H9 (cell line): ENCODE measurements around the gene ZNF541. TPM values are rescaled to one million over a fixed set of nuclear protein-coding genes. Genes with fewer than 3 reads are reported as not detected.

Source experiments
- DNase-seq: peaks from one replicate; pipeline ENCODE4 v3.0.0-alpha.2; 2017
- H2AFZ ChIP-seq: one replicate; pipeline ENCODE4 v1.6.1; 2013; ENCODE audit warnings: mild to moderate bottlenecking, low read length, control low read depth, moderate library complexity
- H2AK5ac ChIP-seq: 2 replicates; pipeline ENCODE4 v1.6.1; 2013; ENCODE audit warnings: low read length, control low read depth, mixed read lengths; ENCODE audit not compliant: insufficient read length
- H2BK120ac ChIP-seq: one replicate; pipeline ENCODE4 v1.6.1; 2013; ENCODE audit warnings: low read depth, mild to moderate bottlenecking, low read length, control low read depth, inconsistent platforms; ENCODE audit not compliant: poor library complexity, severe bottlenecking
- H2BK12ac ChIP-seq: 2 replicates; pipeline ENCODE4 v1.6.1; 2013; ENCODE audit warnings: low read length, control low read depth, mixed read lengths, low read depth; ENCODE audit not compliant: insufficient read length
- H2BK15ac ChIP-seq: 2 replicates; pipeline ENCODE4 v1.6.1; 2013; ENCODE audit warnings: low read depth, low read length, control low read depth
- H2BK20ac ChIP-seq: one replicate; pipeline ENCODE4 v1.6.1; 2013; ENCODE audit warnings: low read depth, mild to moderate bottlenecking, low read length, control low read depth, inconsistent platforms; ENCODE audit not compliant: poor library complexity, severe bottlenecking
- H2BK5ac ChIP-seq: 2 replicates; pipeline ENCODE4 v1.6.1; 2013; ENCODE audit warnings: low read length, control low read depth, mixed read lengths; ENCODE audit not compliant: insufficient read length
- H3K14ac ChIP-seq: 2 replicates; pipeline ENCODE4 v1.6.1; 2013; ENCODE audit warnings: low read length, control low read depth; ENCODE audit not compliant: insufficient read depth
- H3K18ac ChIP-seq: 2 replicates; pipeline ENCODE4 v1.6.1; 2013; ENCODE audit warnings: low read depth, mild to moderate bottlenecking, mixed read lengths, low read length, control low read depth; ENCODE audit not compliant: insufficient read length
- H3K23ac ChIP-seq: 2 replicates; pipeline ENCODE4 v1.6.1; 2013; ENCODE audit warnings: low read length, control low read depth, mixed read lengths, low read depth; ENCODE audit not compliant: insufficient read length
- H3K23me2 ChIP-seq: 2 replicates; pipeline ENCODE4 v1.6.1; 2013; ENCODE audit warnings: low read depth, mild to moderate bottlenecking, mixed read lengths, low read length, control low read depth; ENCODE audit not compliant: insufficient read length, poor library complexity, severe bottlenecking
- H3K27ac ChIP-seq: 2 replicates; pipeline ENCODE4 v1.5.1; 2013; ENCODE audit warnings: low read length, control low read depth, mixed read lengths, low read depth; ENCODE audit not compliant: insufficient read length
- H3K27me3 ChIP-seq: 2 replicates; pipeline ENCODE4 v1.6.1; 2013; ENCODE audit warnings: low read length, control low read depth, inconsistent platforms; ENCODE audit not compliant: insufficient read depth
- H3K4ac ChIP-seq: 2 replicates; pipeline ENCODE4 v1.6.1; 2013; ENCODE audit warnings: low read depth, mild to moderate bottlenecking, control low read depth, inconsistent platforms, low read length, moderate library complexity
- H3K4me1 ChIP-seq: 2 replicates; pipeline ENCODE4 v1.6.1; 2013; ENCODE audit warnings: low read length, control low read depth, inconsistent platforms; ENCODE audit not compliant: insufficient read depth
- H3K4me2 ChIP-seq: 2 replicates; pipeline ENCODE4 v1.6.1; 2013; ENCODE audit warnings: low read length, control low read depth, mixed read lengths; ENCODE audit not compliant: insufficient read length, insufficient read depth
- H3K56ac ChIP-seq: 2 replicates; pipeline ENCODE4 v1.6.1; 2013; ENCODE audit warnings: low read depth, mild to moderate bottlenecking, mixed read lengths, low read length, control low read depth; ENCODE audit not compliant: insufficient read length
- H3K79me1 ChIP-seq: 2 replicates; pipeline ENCODE4 v1.6.1; 2013; ENCODE audit warnings: low read depth, mild to moderate bottlenecking, moderate library complexity, low read length, control low read depth, inconsistent platforms; ENCODE audit not compliant: insufficient read depth, poor library complexity, severe bottlenecking
- H3K79me2 ChIP-seq: 2 replicates; pipeline ENCODE4 v1.6.1; 2013; ENCODE audit warnings: low read length, control low read depth, inconsistent platforms; ENCODE audit not compliant: insufficient read depth
- H3K9ac ChIP-seq: 2 replicates; pipeline ENCODE4 v1.6.1; 2013; ENCODE audit warnings: low read length, control low read depth, mixed read lengths; ENCODE audit not compliant: insufficient read length; ENCODE audit errors: extremely low read depth
- H3K9me3 ChIP-seq: one replicate; pipeline ENCODE4 v1.6.1; 2013; ENCODE audit warnings: low read depth, low read length, inconsistent platforms; ENCODE audit not compliant: control insufficient read depth
- H3T11ph ChIP-seq: one replicate; pipeline ENCODE4 v1.6.1; 2013; ENCODE audit warnings: mild to moderate bottlenecking, low read length, control low read depth, inconsistent platforms
- H4K20me1 ChIP-seq: one replicate; pipeline ENCODE4 v1.6.1; 2013; ENCODE audit not compliant: control insufficient read depth, insufficient read length, insufficient read depth
- H4K5ac ChIP-seq: 2 replicates; pipeline ENCODE4 v1.6.1; 2013; ENCODE audit warnings: low read depth, mild to moderate bottlenecking, mixed read lengths, low read length, control low read depth; ENCODE audit not compliant: insufficient read length
- H4K8ac ChIP-seq: replicated peaks from 2 replicates; pipeline ENCODE4 v1.6.1; 2013; ENCODE audit warnings: low read length, control low read depth, mixed read lengths, low read depth; ENCODE audit not compliant: insufficient read length
- H4K91ac ChIP-seq: 2 replicates; pipeline ENCODE4 v1.6.1; 2013; ENCODE audit warnings: low read depth, mild to moderate bottlenecking, moderate library complexity, mixed read lengths, low read length, control low read depth; ENCODE audit not compliant: insufficient read length
- H3K27ac Mint-ChIP-seq, 3 experiments: 2 replicates in 2 of 3; 3 replicates in 1 of 3; pipeline ENCODE4 v1.8.0; 2020 to 2021; ENCODE audit warnings: mixed read lengths in 3 of 3, mild to moderate bottlenecking in 1 of 3, moderate library complexity in 1 of 3
- H3K27me3 Mint-ChIP-seq: 2 replicates; pipeline ENCODE4 v1.8.0; 2021; ENCODE audit warnings: low read depth, mild to moderate bottlenecking, moderate library complexity, mixed read lengths
- H3K36me3 Mint-ChIP-seq, 3 experiments: 2 replicates in 2 of 3; 3 replicates in 1 of 3; pipeline ENCODE4 v1.8.0; 2020 to 2021; ENCODE audit warnings: low read depth in 3 of 3, mixed read lengths in 3 of 3; ENCODE audit not compliant: insufficient read depth in 1 of 3
- H3K4me1 Mint-ChIP-seq, 2 experiments: 2 replicates each; pipeline ENCODE4 v1.8.0; 2020; ENCODE audit warnings: mixed read lengths in 2 of 2
- H3K4me3 Mint-ChIP-seq, 2 experiments: 2 replicates in 1 of 2; 3 replicates in 1 of 2; pipeline ENCODE4 v1.8.0; 2020 to 2021; ENCODE audit warnings: mild to moderate bottlenecking in 2 of 2, mixed read lengths in 2 of 2, moderate library complexity in 1 of 2
- H3K9me3 Mint-ChIP-seq, 2 experiments: 2 replicates in 1 of 2; 3 replicates in 1 of 2; pipeline ENCODE4 v1.8.0; 2020; ENCODE audit warnings: mild to moderate bottlenecking in 2 of 2, mixed read lengths in 2 of 2, moderate library complexity in 1 of 2
- WGBS: extraction: QIAGEN DNeasy Blood & Tissue Kit; methylation state at CpG from one replicate; pipeline ENCODE4 v1.1.7; 2013; ENCODE audit warnings: missing lambda C conversion rate, low lambda C conversion rate, mixed read lengths; ENCODE audit not compliant: insufficient read length; ENCODE audit errors: extremely low coverage; 5-methylcytosine and 5-hydroxymethylcytosine counted together
- total RNA-seq: library from RNA; stranded (reverse); gene quantifications from 2 replicates; pipeline ENCODE4 v1.2.1, GENCODE V29; 2021
- TF ChIP-seq, protein P1 (sequence below): fragments of 200-600 bp; sonication (generic); conservative IDR thresholded peaks from 3 replicates; pipeline ENCODE4 v1.8.0; 2021; ENCODE audit warnings: antibody characterized with exemption, mild to moderate bottlenecking

The ZNF541 gene
- total RNA-seq, 1 experiment from 2014 or later: not detected

DNA sequence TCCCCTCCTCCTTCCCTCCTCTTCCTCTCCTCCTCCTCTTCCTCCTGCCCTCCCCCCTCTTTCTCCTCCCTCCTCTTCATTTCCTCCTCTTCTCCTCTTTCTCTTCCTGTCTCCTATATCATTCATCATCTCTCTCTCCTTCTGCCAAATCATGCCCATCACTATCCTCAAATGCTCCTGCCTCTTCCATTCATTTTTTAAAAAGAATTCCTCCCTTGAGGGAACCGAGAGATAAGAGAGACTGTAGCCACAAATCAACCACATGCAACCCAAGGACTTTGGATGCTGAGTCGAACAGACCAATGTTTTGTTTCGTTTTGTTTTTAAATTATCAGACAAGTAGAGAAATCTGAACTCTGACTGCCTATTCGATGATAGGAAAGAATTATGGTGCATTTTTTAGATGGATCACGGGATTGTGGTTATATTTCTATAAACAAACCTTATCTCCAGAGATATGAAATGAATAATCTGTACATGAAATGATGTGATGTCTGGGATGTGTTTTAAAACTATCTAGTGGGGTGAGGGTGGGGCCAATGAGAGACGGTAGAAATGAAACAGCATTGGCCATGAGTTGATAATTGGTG, 9.5 kb upstream of the ZNF541 start:
- Mint-ChIP-seq H3K27ac (no peak overlapping the region; a peak in 1 of 7 replicates), H3K4me1 (peaks cover 8 to 13% of the 10 kb centered on the region in 2 experiments), H3K4me3 (no peak overlapping the region), H3K36me3 (peaks cover 3 to 9% (median 5%) of the 10 kb centered on the region in 3 experiments; a peak in 4 of 7 replicates), H3K27me3 (peaks cover 3% of the 10 kb centered on the region; the same call in 1 of the 2 replicates), H3K9me3 (peaks cover 14 to 15% of the 10 kb centered on the region in 2 experiments)
- no peak overlapping the region for H3K14ac ChIP-seq
- no peaks in the 10 kb centered on the region for H3K79me2 ChIP-seq
- no peaks in the 10 kb centered on the region for H3K79me1 ChIP-seq
- H2AFZ ChIP-seq: no peak overlapping the region
- no peak overlapping the region for H3K27ac ChIP-seq
- H2BK5ac ChIP-seq: no peak overlapping the region
- no peak overlapping the region for H2BK20ac ChIP-seq
- no peaks in the 10 kb centered on the region for H3K23me2 ChIP-seq
- H3K27me3 ChIP-seq: no peaks in the 10 kb centered on the region
- TF ChIP-seq, protein P1, sequence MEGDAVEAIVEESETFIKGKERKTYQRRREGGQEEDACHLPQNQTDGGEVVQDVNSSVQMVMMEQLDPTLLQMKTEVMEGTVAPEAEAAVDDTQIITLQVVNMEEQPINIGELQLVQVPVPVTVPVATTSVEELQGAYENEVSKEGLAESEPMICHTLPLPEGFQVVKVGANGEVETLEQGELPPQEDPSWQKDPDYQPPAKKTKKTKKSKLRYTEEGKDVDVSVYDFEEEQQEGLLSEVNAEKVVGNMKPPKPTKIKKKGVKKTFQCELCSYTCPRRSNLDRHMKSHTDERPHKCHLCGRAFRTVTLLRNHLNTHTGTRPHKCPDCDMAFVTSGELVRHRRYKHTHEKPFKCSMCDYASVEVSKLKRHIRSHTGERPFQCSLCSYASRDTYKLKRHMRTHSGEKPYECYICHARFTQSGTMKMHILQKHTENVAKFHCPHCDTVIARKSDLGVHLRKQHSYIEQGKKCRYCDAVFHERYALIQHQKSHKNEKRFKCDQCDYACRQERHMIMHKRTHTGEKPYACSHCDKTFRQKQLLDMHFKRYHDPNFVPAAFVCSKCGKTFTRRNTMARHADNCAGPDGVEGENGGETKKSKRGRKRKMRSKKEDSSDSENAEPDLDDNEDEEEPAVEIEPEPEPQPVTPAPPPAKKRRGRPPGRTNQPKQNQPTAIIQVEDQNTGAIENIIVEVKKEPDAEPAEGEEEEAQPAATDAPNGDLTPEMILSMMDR: no peak
- no peak overlapping the region for H4K91ac ChIP-seq
- no peak overlapping the region for H2BK15ac ChIP-seq
- H2BK120ac ChIP-seq: no peak overlapping the region
- DNase-seq: no peak
- no peak overlapping the region for H2AK5ac ChIP-seq
- no peaks in the 10 kb centered on the region for H3K9me3 ChIP-seq
- H4K8ac ChIP-seq: peak overlapping the region; percentile 77
- H3K9ac ChIP-seq: no peak overlapping the region
- H2BK12ac ChIP-seq: no peak overlapping the region
- H3K23ac ChIP-seq: no peak overlapping the region
- no peak overlapping the region for H3K56ac ChIP-seq
- no peaks in the 10 kb centered on the region; the same call in 1 of the 2 replicates for H3K4me1 ChIP-seq
- WGBS: no CpG with 5 or more reads among the region's 6 CpGs
- no peak overlapping the region for H3K4ac ChIP-seq
- no peak overlapping the region for H3K4me2 ChIP-seq
- no peak overlapping the region for H3K18ac ChIP-seq
- no peaks in the 10 kb centered on the region for H4K20me1 ChIP-seq
- no peak overlapping the region for H4K5ac ChIP-seq
- no peak overlapping the region for H3T11ph ChIP-seq
